HL-60 (cell line): ENCODE data around the gene RAF1.
"Not testable (repeated sequence)": the region's sequence is repeated elsewhere in the genome, so short reads cannot be mapped to it uniquely, and the experiment has no call there.

Experiments
- DNase-seq, 2 experiments: peaks; one replicate each; pipeline ENCODE4 v3.0.0-alpha.2; 2010 to 2020; ENCODE audit warnings: low read depth in 1 of 2, low spot score in 1 of 2
- H3K27ac ChIP-seq: fragments of 250-450 bp; sonication (Bioruptor Pico); replicated peaks from 2 replicates; pipeline ENCODE4 v1.5.1; 2020; ENCODE audit warnings: mild to moderate bottlenecking, moderate library complexity
- H3K27me3 ChIP-seq: fragments of 250-450 bp; sonication (Bioruptor Pico); 2 replicates; pipeline ENCODE4 v1.5.1; 2021; ENCODE audit warnings: mild to moderate bottlenecking, moderate library complexity; ENCODE audit not compliant: insufficient read depth, poor library complexity, severe bottlenecking
- H3K4me3 ChIP-seq: replicated peaks from 2 replicates; pipeline ENCODE4 v1.5.1; 2011; ENCODE audit warnings: mild to moderate bottlenecking, control low read depth, low read length; ENCODE audit not compliant: insufficient read depth
- CTCF ChIP-seq: IDR thresholded peaks from one replicate; pipeline ENCODE4 v1.5.1; 2011; ENCODE audit warnings: low read length, control low read depth, inconsistent platforms; ENCODE audit not compliant: insufficient read depth
- GABPA ChIP-seq: IDR thresholded peaks from 2 replicates; pipeline ENCODE4 v1.6.1; 2012; ENCODE audit warnings: low read depth
- POLR2AphosphoS5 ChIP-seq: IDR thresholded peaks from 2 replicates; pipeline ENCODE4 v1.6.1; 2012; ENCODE audit warnings: low read depth
- REST ChIP-seq: IDR thresholded peaks from 2 replicates; pipeline ENCODE4 v1.6.1; 2012; ENCODE audit warnings: low read depth; ENCODE audit not compliant: insufficient replicate concordance
- SPI1 ChIP-seq: IDR thresholded peaks from 2 replicates; pipeline ENCODE4 v1.6.1; 2012; ENCODE audit warnings: low read depth, mild to moderate bottlenecking, borderline replicate concordance

Gene RAF1

GRCh38 chr3:12705981-12706380, 42.1 kb upstream of the RAF1 start:
- H3K27ac ChIP-seq: no peak overlapping the region
- no peak overlapping the region for H3K4me3 ChIP-seq
- TF ChIP-seq POLR2AphosphoS5: no peak
- no peak for DNase-seq
- no peaks in the 10 kb centered on the region for H3K27me3 ChIP-seq

- Histone ChIP-seq H3K27ac (no peak overlapping the region), H3K4me3 (no peak overlapping the region), H3K27me3 (no peaks in the 10 kb centered on the region)
- TF ChIP-seq CTCF (no peak), SPI1 (no peak), POLR2AphosphoS5 (no peak), GABPA (no peak), REST (no peak)
- no peak for DNase-seq
Observed at GRCh38 chr3:12705374-12705926, 41.5 kb upstream of the RAF1 start.

GRCh38 chr3:12702501-12702900, 38.6 kb upstream of the RAF1 start:
- no peak for DNase-seq
- TF ChIP-seq POLR2AphosphoS5: no peak
- TF ChIP-seq CTCF: no peak
- no peak for TF ChIP-seq SPI1
- no peak for TF ChIP-seq REST
- TF ChIP-seq GABPA: no peak
- H3K27ac ChIP-seq: no peak overlapping the region
- H3K27me3 ChIP-seq: no peaks in the 10 kb centered on the region
- H3K4me3 ChIP-seq: no peak overlapping the region

- not testable (repeated sequence) for H3K27me3 ChIP-seq, H3K4me3 ChIP-seq, H3K27ac ChIP-seq, DNase-seq
Observed at GRCh38 chr3:12701601-12702000, 37.7 kb upstream of the RAF1 start.

- TF ChIP-seq CTCF (no peak), POLR2AphosphoS5 (no peak)
- no peak overlapping the region for H3K27ac ChIP-seq
- H3K27me3 ChIP-seq: no peaks in the 10 kb centered on the region
- DNase-seq: no peak
- no peak overlapping the region for H3K4me3 ChIP-seq
Observed at GRCh38 chr3:12700800-12701199, 36.9 kb upstream of the RAF1 start.
